ENCODE data around the gene THOP1.

The THOP1 gene

GRCh38 chr19:2769218-2769617, 16.1 kb upstream of the THOP1 start:
- Histone ChIP-seq H3K36me3 (peaks cover 67% of the 10 kb centered on the region), H3K9me3 (ENCODE audit: severe bottlenecking) (no peaks in the 10 kb centered on the region), H3K4me3 (ENCODE audit: low read depth, low read length) (no peak overlapping the region)

DNA sequence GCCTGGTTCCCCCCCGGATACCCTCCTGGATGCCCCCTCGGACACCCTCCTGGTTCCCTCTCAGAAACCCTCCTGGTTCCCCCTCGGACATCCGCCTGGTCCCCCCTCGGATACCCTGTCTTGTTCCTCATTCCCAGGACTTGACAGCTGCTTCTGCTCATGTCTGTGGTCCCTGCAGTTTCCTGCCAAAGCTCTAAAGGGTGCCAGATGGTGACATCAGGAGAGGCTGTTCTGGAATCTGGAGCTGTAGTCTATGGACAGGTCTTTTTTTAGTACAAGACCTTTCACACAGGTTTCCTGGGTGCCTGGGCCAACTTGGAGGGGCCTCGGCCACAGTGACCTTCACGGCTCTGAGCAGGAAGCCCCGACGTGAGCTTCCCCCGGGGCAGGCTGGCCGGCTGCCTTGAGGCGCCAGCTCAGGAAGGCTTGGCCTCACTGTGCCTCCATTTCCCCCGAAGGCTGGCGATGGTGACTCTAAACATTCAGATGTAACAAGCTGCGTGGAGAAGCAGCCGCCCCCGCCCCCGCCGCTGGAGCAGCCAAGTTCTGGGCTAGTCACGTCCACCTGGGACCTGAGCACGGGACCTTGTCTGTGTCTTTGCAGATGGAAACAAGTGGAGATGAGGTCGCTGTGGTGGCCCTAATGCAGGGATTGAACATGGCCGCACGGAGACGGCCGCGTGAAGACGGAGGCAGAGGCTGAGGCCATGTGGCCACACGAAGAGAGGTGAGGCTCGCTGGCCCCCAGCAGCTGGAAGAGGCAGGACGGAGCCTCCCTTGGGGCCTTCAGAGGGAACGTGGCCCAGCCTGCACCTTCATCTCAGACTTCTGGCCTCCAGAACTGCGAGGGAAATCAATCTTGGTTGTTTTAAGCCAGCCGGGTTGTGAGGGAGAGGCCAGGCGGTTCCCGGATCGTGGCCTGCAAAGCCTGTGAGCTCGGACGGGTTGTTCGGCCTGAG, 15.0 kb upstream of the THOP1 start:
- Histone ChIP-seq H3K36me3 (peaks cover 63% of the 10 kb centered on the region), H3K9me3 (ENCODE audit: severe bottlenecking) (no peaks in the 10 kb centered on the region), H3K27me3 (ENCODE audit: insufficient read depth, low read depth, severe bottlenecking) (no peaks in the 10 kb centered on the region), H3K4me3 (ENCODE audit: low read depth, low read length) (no peak overlapping the region), H3K27ac (no peak overlapping the region)
- TF ChIP-seq CTCF (IDR thresholded peaks at IDR 0.05; ENCODE audit: low read depth, low read length) = no peak
- no peak for DNase-seq

More at GRCh38 chr19:2769218-2769617, 16.1 kb upstream of the THOP1 start:
- Histone ChIP-seq H3K27me3 (ENCODE audit: insufficient read depth, low read depth, severe bottlenecking) (no peaks in the 10 kb centered on the region), H3K27ac (no peak overlapping the region)
- DNase-seq = no peak
- no peak for TF ChIP-seq CTCF (IDR thresholded peaks at IDR 0.05; ENCODE audit: low read depth, low read length)

DNA sequence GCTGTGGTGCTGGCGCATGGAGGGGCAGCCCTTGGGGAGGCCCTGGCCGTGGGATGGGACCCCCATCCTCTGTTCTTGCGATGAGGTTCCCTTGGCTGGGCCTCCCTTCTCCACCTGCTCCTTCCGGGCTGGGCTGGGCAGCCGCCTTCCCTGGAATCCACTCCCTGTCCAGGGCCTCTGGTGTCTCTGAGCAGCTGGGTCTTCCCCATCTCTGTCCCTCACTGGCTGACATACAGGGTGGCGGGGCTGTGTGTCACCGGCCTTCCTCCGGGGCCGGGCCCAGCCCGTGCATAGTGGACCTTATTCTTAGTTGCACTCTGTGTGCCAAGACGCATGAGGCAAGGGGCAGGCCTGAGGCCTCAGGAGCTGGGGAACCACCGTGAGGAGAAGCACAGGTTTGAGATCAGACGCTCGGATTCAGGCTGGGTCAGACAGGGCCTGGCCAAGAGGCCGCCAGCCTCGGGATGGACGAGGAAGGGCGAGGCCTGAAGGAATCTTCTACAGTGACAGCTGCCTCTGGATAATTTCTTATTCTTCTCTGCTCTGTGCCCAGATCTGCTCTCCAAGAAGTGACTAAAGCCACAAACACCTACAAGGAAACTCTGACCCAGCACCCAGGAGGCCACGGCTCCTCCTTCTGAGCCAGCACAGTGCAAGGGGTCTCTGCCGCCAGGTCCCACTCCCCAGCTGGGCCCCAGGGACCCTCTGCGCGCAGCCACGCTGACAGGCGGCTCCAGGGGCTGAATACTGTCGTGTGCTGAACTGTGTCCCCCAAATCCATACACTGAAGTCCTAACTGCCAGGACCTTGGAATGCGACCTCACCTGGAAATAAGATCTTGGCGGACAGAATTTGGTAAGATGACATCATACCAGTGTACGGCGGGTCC, 13.3 kb upstream of the THOP1 start:
- Histone ChIP-seq H3K27me3 (ENCODE audit: insufficient read depth, low read depth, severe bottlenecking) (no peaks in the 10 kb centered on the region), H3K36me3 (peaks cover 57% of the 10 kb centered on the region), H3K27ac (no peak overlapping the region), H3K4me3 (ENCODE audit: low read depth, low read length) (no peak overlapping the region), H3K9me3 (ENCODE audit: severe bottlenecking) (no peaks in the 10 kb centered on the region)
- no peak for DNase-seq
- no peak for TF ChIP-seq CTCF (IDR thresholded peaks at IDR 0.05; ENCODE audit: low read depth, low read length)

GRCh38 chr19:2774083-2774679, 11.1 kb upstream of the THOP1 start:
- no peak for TF ChIP-seq CTCF (IDR thresholded peaks at IDR 0.05; ENCODE audit: low read depth, low read length)
- H3K27ac ChIP-seq = no peak overlapping the region
- no peaks in the 10 kb centered on the region for H3K27me3 ChIP-seq (ENCODE audit: insufficient read depth, low read depth, severe bottlenecking)
- H3K9me3 ChIP-seq (ENCODE audit: severe bottlenecking) = no peaks in the 10 kb centered on the region
- no peak overlapping the region for H3K4me3 ChIP-seq (ENCODE audit: low read depth, low read length)
- peaks cover 50% of the 10 kb centered on the region for H3K36me3 ChIP-seq
- no peak for DNase-seq

DNA sequence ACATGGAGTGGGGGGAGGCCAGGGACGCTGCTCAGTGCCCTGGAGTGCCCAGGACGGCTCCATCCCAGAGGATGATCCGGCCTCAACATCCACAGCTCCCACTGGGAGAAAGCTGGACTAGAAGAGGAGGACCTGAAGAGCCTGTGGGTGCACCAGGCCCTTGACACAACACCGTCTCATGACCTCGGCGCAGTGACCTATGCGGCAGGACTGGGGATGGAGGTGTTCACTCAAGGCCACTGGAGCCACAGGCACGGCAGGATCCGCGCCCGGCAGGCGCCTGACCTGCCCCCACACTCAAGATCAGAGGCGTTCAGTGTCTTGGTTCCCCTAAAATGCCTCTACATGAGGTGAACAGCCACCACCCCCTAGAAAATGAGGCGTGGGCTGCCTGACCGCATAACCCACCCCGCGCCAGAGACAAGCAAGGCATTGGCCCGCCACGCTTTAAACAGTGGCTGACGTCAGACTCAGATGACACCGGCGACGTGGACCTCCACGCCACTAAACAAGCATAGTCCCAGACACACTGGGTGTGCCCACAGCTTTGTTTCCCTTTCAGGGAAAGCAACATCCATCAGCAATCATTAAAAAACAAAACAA, 10.2 kb upstream of the THOP1 start:
- Histone ChIP-seq H3K4me3 (ENCODE audit: low read depth, low read length) (no peak overlapping the region), H3K27me3 (ENCODE audit: insufficient read depth, low read depth, severe bottlenecking) (no peaks in the 10 kb centered on the region), H3K27ac (no peak overlapping the region), H3K36me3 (peaks cover 58% of the 10 kb centered on the region), H3K9me3 (ENCODE audit: severe bottlenecking) (no peaks in the 10 kb centered on the region)
- TF ChIP-seq CTCF (IDR thresholded peaks at IDR 0.05; ENCODE audit: low read depth, low read length) = no peak
- DNase-seq = no peak
